Activated T-helper 1 cell treated with anti-CD3 and anti-CD28 coated beads, Interleukin-12 subunit alpha, Interleukin-12 subunit beta, Interleukin-2, Interleukin-4 antibody, amounts not matched to agents 30 ng/mL and 10 ng/mL and 1 ng/mL, durations not matched to agents 14 hours and 24 hours and 36 hours (primary cell): Measurements from ENCODE around the gene KCTD17. TPM values are rescaled to one million over a fixed set of nuclear protein-coding genes. Genes with fewer than 3 reads are reported as not detected.

ENCODE experiments used
- DNase-seq: peaks from one replicate; pipeline ENCODE4 v3.0.0; 2021; ENCODE audit warnings: low spot score
- H3K27ac Mint-ChIP-seq: one replicate; pipeline ENCODE4 v1.8.0; 2021; ENCODE audit warnings: mild to moderate bottlenecking, mixed read lengths
- H3K27me3 Mint-ChIP-seq: one replicate; pipeline ENCODE4 v1.8.0; 2022; ENCODE audit warnings: mild to moderate bottlenecking, moderate library complexity, mixed read lengths; ENCODE audit not compliant: insufficient read depth
- H3K36me3 Mint-ChIP-seq: one replicate; pipeline ENCODE4 v1.8.0; 2021; ENCODE audit warnings: low read depth, mixed read lengths
- H3K4me1 Mint-ChIP-seq: one replicate; pipeline ENCODE4 v1.8.0; 2021; ENCODE audit warnings: low read depth, mixed read lengths
- H3K4me3 Mint-ChIP-seq: one replicate; pipeline ENCODE4 v1.8.0; 2021; ENCODE audit warnings: mild to moderate bottlenecking, moderate library complexity, mixed read lengths
- H3K9me3 Mint-ChIP-seq: one replicate; pipeline ENCODE4 v1.8.0; 2021; ENCODE audit warnings: mixed read lengths
- intact Hi-C: fragments of 100-400 bp; cut with micrococcal nuclease; formaldehyde crosslinking; loops from one replicate; pipeline ENCODE4 v1.15.1; 2024
- total RNA-seq: library from RNA; stranded (reverse); gene quantifications from 2 replicates; pipeline ENCODE4 v1.2.3, GENCODE V29; 2022

The KCTD17 gene
- total RNA-seq, 1 donor from 2014 or later = 68.1 TPM

GRCh38 chr22:37036655-37037377, 14.7 kb upstream of the KCTD17 start:
- no peak overlapping the region for H3K4me3 Mint-ChIP-seq

DNA sequence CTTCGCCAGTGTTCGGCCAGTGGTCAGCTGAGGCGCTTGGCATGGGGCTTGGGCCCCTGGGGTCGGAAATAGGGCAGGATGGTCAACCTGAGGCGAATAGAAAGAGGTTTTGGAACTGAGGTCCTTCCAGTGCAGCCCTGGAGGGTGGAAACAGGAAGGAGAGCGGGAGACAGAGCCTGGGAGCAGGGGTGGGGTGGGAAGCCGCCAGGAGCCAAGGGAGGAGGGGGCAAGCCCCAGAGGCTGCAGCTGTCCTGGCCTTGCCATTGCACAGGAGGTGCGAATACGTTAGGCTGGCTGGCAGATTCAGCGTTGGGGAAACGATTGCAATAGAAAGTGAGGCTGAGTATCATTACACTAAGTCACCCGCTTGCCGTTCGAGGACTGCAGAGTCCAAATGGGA, 13.9 kb upstream of the KCTD17 start:
- no peak for DNase-seq
- no peaks in the 10 kb centered on the region for H3K36me3 Mint-ChIP-seq
- H3K27ac Mint-ChIP-seq = no peak overlapping the region
- peaks cover 13% of the 10 kb centered on the region for H3K4me1 Mint-ChIP-seq
- intact Hi-C loops = no loop called here
- peaks cover 2% of the 10 kb centered on the region for H3K27me3 Mint-ChIP-seq
- H3K9me3 Mint-ChIP-seq = no peaks in the 10 kb centered on the region
- no peak overlapping the region for H3K4me3 Mint-ChIP-seq

More at GRCh38 chr22:37036655-37037377, 14.7 kb upstream of the KCTD17 start:
- Mint-ChIP-seq H3K27me3 (peaks cover 2% of the 10 kb centered on the region), H3K36me3 (no peaks in the 10 kb centered on the region), H3K9me3 (no peaks in the 10 kb centered on the region), H3K27ac (no peak overlapping the region), H3K4me1 (peaks cover 12% of the 10 kb centered on the region)
- DNase-seq = no peak
- intact Hi-C loops = no loop called here

DNA sequence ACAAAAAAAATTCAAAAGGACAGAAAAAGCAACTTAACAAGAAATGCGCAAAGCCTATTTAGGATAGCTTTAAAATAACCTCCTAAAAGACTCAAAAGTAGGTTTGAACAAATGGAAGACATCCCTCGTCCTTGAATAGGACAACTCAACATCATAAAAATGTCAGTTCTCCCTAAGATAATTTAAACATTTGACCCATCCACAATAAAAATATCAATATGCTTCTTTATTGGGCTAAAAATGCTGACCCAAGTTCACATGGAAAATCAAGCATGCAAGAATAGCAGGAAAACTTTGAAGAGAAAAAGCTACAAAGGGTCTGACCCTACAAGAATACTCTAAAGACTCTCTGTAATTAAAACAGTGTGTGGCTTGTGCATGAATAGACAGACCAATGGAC, 12.1 kb upstream of the KCTD17 start:
- Mint-ChIP-seq H3K9me3 (no peaks in the 10 kb centered on the region), H3K27ac (no peak overlapping the region), H3K36me3 (no peaks in the 10 kb centered on the region), H3K4me1 (peaks cover 13% of the 10 kb centered on the region), H3K27me3 (peaks cover 2% of the 10 kb centered on the region), H3K4me3 (no peak overlapping the region)
- intact Hi-C loops = no loop called here
- no peak for DNase-seq

DNA sequence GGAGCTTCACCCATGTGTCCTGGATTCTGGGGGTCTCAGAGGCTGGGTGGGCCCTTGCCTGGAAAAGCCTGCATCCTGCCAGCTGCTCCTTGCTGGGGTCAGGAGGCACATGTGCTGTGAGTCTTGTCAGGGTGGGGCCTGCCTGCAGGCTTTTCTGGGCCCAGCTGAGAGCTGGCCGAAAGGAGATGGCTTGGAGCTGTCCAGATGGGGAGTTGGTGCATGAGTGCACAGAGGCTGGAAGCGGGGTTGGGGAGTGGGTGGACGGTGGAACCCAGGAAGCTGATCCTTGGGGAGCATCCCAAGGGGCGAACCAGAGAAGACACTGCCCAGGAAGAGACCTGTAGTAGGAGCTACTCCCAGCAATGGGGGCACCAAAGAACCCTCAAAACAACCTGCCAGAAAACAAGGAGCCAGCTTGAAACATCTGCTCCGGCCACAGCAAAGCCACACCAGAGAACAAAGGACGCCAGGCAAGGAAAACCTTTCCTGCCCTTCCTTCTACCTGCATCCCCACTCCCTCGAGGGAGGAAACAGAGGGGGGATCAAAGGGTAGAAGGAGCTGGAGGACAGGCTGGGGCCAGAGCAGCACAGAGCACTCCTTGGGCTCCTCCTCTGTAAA, 8.2 kb upstream of the KCTD17 start:
- intact Hi-C loops = loop anchor here (5.0 kb wide), 1 partner anchor 66 kb away; no protein-coding TSS in a partner anchor
- no peak overlapping the region for H3K4me3 Mint-ChIP-seq
- H3K27ac Mint-ChIP-seq = no peak overlapping the region
- DNase-seq = no peak
- no peaks in the 10 kb centered on the region for H3K27me3 Mint-ChIP-seq
- H3K4me1 Mint-ChIP-seq = peaks cover 19% of the 10 kb centered on the region
- H3K9me3 Mint-ChIP-seq = no peaks in the 10 kb centered on the region
- no peaks in the 10 kb centered on the region for H3K36me3 Mint-ChIP-seq

DNA sequence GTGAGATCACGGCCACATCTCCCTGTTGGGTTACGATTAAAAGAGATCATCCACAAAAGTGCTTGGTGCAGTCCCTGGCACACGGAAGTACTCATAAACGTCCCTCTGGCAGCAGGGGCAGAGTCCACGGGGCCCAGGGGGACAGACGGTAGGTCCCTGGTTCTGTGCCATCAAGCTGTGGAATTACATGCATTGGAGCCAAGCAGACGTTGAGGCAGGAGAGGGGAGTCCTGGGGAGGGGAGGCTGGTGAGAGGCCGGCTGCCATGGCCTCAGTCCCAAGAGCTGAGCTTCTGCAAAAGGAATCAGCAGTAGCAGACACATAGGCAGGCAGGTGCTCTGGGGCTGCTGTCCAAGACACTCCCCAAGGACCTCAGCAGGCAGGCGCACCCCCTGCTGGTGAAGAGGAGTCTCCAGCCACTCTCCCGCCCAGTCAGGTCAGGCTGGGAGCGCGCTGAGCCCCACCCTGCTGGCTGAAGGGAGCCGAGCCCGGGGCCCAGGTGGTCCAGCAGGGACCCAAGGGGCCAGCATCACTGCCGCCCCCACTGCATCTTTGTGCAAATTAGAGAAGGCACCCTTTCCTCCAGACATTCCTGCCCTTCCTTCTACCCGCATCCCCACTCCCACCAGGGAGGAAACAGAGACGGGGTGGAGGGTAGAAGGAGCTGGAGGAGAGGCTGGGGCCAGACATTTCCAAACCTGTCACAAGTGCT, 7.6 kb upstream of the KCTD17 start:
- Mint-ChIP-seq H3K27me3 (no peaks in the 10 kb centered on the region), H3K27ac (no peak overlapping the region), H3K36me3 (no peaks in the 10 kb centered on the region), H3K9me3 (no peaks in the 10 kb centered on the region), H3K4me3 (no peak overlapping the region), H3K4me1 (peaks cover 19% of the 10 kb centered on the region)
- intact Hi-C loops = loop anchor here (1.0 to 5.0 kb wide), 3 partner anchors 67 to 286 kb away; no protein-coding TSS in a partner anchor
- DNase-seq = peak; percentile 39

DNA sequence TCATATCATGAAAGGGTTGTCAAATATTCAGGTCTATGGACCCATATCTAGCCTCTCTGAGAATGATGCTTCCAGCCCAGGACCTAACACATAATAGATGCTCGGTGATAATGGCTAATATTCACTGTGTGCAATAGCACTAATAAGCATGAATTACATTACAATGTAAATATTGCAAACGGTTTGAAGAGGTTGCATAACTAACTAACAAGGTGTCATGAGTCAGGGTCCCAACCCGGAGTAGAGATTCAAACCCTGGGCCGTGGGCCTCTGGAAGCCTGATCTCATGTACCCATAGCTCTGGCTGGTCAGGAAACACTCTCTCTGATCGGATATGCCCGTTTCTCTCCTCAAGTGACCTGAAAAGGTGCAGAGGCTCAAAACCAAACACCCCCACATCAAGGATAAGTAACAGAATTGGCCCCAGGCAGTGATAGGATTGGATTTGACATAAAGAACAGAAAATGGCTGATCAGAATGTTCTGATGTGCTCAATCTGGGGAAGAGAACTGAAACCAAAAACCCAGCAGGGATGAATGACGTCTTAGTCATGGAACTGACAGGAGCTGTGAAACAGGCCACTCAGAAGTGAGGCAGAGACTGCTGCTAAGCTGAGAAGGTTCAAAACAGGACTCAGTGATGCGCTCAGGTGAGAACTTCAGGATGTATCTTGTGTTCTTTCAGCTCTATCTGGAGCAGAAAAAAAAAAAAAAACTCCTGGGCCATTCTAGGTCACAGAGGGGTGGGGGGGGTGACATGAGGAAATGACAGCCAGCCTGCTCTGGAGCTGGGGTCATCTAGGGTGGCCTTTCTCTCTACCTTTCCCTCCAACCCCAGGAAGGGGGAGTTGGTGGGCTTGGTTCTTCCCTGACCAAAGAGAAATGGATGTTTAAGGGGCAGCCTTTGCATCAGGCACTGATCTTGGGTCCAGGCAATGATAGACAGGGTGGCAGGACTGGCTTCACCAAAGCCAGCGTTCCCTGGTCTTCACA, 6.6 kb upstream of the KCTD17 start:
- intact Hi-C loops = loop anchor here (1.0 to 5.0 kb wide), 3 partner anchors 68 to 287 kb away; no protein-coding TSS in a partner anchor
- H3K27me3 Mint-ChIP-seq = peaks cover under 1% of the 10 kb centered on the region
- no peaks in the 10 kb centered on the region for H3K9me3 Mint-ChIP-seq
- no peak for DNase-seq
- H3K36me3 Mint-ChIP-seq = no peaks in the 10 kb centered on the region
- H3K4me3 Mint-ChIP-seq = no peak overlapping the region
- peaks cover 19% of the 10 kb centered on the region for H3K4me1 Mint-ChIP-seq
- H3K27ac Mint-ChIP-seq = no peak overlapping the region

DNA sequence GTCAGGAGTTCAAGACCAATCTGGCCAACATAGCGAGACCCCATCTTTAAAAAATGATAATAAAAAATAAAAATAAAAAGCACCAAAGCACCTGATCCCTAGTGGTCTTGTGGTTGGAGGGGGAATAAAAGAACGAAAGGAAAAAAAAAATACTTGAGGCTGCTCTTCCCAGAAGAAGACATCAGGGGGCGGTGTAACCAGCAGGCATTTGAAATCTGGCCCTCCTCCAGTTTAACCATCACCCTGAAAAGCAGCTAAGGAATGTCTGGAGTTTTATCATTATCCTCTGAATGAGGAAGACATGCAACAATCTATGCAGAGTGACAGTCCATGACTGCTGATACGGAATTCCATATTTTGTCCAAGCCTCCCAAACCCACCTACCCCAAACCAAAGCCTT, 5.6 kb upstream of the KCTD17 start:
- H3K4me1 Mint-ChIP-seq = peaks cover 14% of the 10 kb centered on the region
- no peaks in the 10 kb centered on the region for H3K36me3 Mint-ChIP-seq
- intact Hi-C loops = loop anchor here (1.0 kb wide), 1 partner anchor 152 kb away; no protein-coding TSS in a partner anchor
- DNase-seq = no peak
- H3K9me3 Mint-ChIP-seq = no peaks in the 10 kb centered on the region
- no peak overlapping the region for H3K4me3 Mint-ChIP-seq
- H3K27ac Mint-ChIP-seq = no peak overlapping the region
- H3K27me3 Mint-ChIP-seq = peaks cover 1% of the 10 kb centered on the region

GRCh38 chr22:37046589-37046988, 5.0 kb upstream of the KCTD17 start:
- Mint-ChIP-seq H3K27ac (no peak overlapping the region), H3K9me3 (no peaks in the 10 kb centered on the region), H3K4me1 (peaks cover 9% of the 10 kb centered on the region), H3K27me3 (peaks cover 1% of the 10 kb centered on the region), H3K36me3 (no peaks in the 10 kb centered on the region), H3K4me3 (no peak overlapping the region)
- intact Hi-C loops = loop anchor here (1.0 kb wide), 1 partner anchor 152 kb away; no protein-coding TSS in a partner anchor
- no peak for DNase-seq

DNA sequence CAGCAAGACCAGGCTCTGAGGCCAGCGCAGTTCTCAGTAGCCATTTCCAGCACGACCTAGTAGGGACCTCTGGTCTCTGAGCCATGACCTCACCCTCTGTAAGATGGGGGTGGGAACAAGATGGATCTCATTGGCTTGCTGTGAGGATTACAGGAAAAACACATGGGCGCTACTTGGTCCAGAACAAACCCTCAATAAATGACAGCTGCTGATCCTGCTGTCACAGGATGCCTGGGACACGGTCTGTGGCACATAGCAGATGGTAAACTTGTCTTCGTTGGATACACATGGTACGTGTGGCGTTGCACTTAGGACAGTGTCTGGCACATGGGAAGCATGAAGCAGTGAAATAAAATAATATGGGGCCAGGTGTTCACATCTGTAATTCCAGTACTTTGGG, 4.5 kb upstream of the KCTD17 start:
- Mint-ChIP-seq H3K27ac (no peak overlapping the region), H3K27me3 (peaks cover 1% of the 10 kb centered on the region), H3K4me3 (no peak overlapping the region), H3K36me3 (no peaks in the 10 kb centered on the region), H3K4me1 (peaks cover 6% of the 10 kb centered on the region), H3K9me3 (no peaks in the 10 kb centered on the region)
- no peak for DNase-seq
- intact Hi-C loops = no loop called here

GRCh38 chr22:37048133-37048532, 3.4 kb upstream of the KCTD17 start:
- H3K4me1 Mint-ChIP-seq = peaks cover 15% of the 10 kb centered on the region
- peaks cover 1% of the 10 kb centered on the region for H3K27me3 Mint-ChIP-seq
- no peaks in the 10 kb centered on the region for H3K9me3 Mint-ChIP-seq
- H3K27ac Mint-ChIP-seq = no peak overlapping the region
- intact Hi-C loops = no loop called here
- H3K36me3 Mint-ChIP-seq = no peaks in the 10 kb centered on the region
- DNase-seq = no peak
- no peak overlapping the region for H3K4me3 Mint-ChIP-seq

DNA sequence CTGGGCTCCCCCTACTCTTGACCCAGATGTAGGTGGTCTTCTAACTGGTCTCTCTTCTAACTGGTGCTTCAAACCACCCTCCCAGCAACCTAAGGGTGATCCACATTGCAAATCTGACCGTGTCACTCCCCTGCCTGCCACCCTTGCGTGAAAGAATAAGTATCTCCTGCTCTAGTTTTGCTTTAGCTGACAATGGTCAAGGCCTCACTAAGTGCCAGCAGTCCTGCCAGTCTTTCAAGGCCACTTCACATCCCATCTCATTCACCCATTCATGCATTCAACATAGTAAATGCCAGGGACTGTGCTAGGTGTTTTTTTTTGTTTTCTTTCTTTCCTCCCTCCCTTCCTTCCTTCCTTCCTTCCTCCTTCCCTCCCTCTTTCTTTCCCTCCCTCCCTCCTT, 2.3 kb upstream of the KCTD17 start:
- no peaks in the 10 kb centered on the region for H3K9me3 Mint-ChIP-seq
- peaks cover 1% of the 10 kb centered on the region for H3K27me3 Mint-ChIP-seq
- intact Hi-C loops = no loop called here
- no peak for DNase-seq
- H3K36me3 Mint-ChIP-seq = no peaks in the 10 kb centered on the region
- H3K27ac Mint-ChIP-seq = peak overlapping the region; percentile 24
- no peak overlapping the region for H3K4me3 Mint-ChIP-seq
- peaks cover 15% of the 10 kb centered on the region for H3K4me1 Mint-ChIP-seq

- no peak for DNase-seq
- no peaks in the 10 kb centered on the region for H3K9me3 Mint-ChIP-seq
- H3K27ac Mint-ChIP-seq = no peak overlapping the region
- intact Hi-C loops = loop anchor here (1.0 kb wide), 1 partner anchor 275 kb away; the partner anchor contains the start of gene IFT27
- H3K4me3 Mint-ChIP-seq = peak overlapping the region; percentile 75
- peaks cover 9% of the 10 kb centered on the region for H3K4me1 Mint-ChIP-seq
- peaks cover 2% of the 10 kb centered on the region for H3K36me3 Mint-ChIP-seq
- H3K27me3 Mint-ChIP-seq = peaks cover 1% of the 10 kb centered on the region
Measured at GRCh38 chr22:37050913-37051312, 629 bp upstream of the KCTD17 start.
